Stimulated activated CD4-positive, alpha-beta T cell treated with anti-CD3 and anti-CD28 coated beads, Interleukin-15, amount 100 ng/mL, for 1 hour (primary cell): Measurements from ENCODE around the gene C20orf141.
"Not testable (repeated sequence)": the region's sequence is repeated elsewhere in the genome, so short reads cannot be mapped to it uniquely, and the experiment has no call there.

Experiments
- DNase-seq, 2 donors: peaks; one replicate each; pipeline ENCODE4 v3.0.0-alpha.2; 2020; ENCODE audit warnings: low read depth in 1 of 2, low spot score in 1 of 2

The C20orf141 gene, protein sequence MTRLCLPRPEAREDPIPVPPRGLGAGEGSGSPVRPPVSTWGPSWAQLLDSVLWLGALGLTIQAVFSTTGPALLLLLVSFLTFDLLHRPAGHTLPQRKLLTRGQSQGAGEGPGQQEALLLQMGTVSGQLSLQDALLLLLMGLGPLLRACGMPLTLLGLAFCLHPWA

DNA sequence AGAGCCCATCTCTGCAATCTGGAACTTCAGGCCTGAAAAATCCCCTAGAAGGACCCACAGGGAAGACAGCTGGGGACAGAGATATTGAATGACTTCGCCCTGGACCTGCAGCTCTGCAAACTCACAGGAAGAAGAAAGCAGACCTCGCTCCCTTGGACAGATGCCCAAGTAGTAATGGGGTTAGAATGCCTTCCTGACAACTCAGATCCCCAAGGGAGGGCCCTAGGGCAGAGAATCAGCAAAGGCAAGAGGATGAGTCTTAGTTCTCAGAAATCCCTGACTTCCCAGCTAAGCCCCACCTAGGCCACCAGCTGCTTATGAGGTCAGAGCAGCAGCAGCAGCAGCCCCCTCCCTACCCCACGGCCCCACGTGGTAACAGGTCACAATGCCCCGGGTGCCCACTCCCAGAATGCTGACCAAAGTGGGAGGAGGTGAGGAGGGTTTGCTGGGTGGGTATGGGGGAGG, at the start of gene C20orf141:
Gene C20orf141 (plus strand): TSS at position 401 of the 465 bp plus-strand sequence. CDS start 198 bp downstream, outside the sequence.
- no peak for DNase-seq

DNA sequence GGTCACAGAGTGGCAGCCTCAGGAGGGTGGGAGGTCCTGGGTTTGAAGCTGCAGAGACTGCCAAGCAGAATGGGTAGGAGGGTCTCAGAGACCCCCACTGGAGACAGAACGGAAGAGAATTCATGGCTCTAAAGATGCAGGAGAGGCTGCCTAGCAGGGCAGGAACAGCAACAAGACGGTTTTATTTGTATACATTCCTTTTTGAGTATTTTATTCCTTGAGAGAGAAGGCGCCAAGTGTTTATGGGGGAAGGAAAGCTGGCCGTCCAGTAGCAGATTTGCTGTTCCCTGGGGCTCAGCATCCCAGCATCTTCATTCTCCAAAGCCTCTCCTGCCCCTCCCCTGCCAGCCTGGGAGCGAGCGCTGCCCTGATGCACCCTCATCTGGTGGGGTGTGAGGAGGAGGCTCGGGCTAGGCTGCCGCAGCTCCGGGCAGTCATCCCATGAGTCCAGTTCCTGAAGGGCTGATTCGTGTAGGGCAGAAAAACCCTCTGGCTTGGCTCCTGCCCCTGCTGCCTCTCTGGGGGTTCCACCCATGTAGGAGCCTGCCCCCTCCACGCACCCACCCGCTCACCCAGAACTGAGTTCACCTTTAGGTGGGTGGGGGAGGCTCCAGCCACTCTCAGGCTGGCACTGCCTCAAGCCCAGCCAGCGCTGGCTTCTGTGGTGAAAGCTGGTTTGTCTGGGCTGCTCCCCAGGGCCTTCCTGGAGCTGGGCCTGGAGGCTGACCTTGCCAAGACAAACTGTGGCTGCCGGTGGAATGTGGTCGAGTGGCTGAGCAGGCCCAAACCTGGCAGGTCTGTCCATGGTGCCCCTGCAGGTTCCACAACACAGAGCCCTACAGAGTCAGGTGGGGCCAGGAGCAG, 46.8 kb upstream of the C20orf141 start:
- DNase-seq, result no peak

DNA sequence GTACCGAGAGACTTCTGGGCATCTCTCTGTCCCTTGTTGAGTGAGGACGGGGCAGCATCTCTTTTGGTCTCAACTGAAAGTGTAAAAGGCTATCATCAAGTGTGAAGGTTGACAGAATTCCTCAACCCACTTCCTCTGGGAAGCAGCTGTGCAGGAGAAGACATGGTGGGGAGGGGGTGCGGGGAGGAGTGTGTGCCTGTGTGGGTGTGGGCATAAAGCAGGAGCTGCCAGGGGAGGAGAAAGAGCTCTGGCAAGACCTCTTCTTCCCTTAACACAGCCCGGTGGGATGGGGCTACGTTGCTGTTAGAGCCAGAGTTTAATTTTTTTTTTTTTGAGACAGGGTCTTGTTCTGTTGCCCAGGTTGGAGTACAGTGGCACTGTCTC, 46.2 kb upstream of the C20orf141 start:
- no peak for DNase-seq

DNA sequence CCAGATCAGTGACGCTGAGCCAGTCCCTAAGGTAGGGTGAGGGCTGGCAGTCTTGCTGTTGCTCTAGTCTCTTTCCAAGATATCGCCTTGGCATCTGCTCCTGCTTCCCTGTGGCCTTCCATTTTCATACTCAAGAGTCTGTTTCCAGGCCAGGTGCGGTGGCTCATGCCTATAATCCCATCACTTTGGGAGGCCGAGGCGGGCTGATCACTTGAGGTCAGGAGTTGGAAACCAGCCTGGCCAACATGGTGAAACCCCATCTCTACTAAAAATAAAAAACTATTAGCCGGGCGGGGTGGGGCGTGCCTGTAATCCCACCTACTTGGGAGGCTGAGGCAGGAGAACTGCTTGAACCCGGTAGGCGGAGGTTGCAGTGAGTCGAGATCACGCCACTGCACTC, 44.7 kb upstream of the C20orf141 start:
- DNase-seq, result not testable (repeated sequence)

DNA sequence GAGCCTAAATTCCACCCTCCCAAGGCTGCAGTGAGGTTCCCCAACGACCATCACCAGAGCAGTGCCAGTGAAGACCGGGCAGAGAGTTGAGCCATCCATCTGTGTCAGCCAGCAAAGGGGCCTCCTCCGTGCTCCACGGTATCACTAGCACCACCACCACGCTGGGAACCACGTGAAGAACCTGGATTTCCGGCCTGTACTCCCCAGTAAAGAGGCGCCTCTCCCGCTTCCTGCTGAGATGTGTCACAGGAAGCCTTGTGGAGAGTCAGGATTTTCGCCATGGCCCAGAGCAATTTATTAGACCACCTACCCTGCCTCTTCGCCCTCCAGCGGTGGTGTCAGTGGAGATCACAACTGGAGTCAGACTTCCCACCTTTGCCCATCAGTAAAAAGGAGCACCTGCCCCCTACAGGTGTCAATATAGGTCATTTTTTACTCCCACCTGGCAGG, 43.1 kb upstream of the C20orf141 start:
- no peak for DNase-seq

DNA sequence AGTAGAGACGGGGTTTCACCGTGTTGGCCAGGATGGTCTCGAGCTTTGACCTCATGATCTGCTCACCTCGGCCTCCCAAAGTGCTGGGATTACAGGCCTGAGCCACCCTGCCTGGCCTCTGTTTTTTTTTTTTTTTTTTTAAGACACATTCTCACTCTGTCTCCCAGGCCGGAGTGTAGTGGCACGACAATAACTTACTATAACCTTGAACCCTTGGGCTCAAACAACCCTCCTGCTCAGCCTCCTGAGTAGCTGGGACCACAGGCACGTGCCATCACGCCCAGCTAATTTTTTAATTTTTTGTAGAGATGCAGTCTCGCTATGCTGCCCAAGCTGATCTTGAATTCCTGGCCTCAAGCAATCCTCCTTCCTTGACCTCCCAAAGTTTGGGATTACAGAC, 41.0 kb upstream of the C20orf141 start:
- DNase-seq, result no peak

DNA sequence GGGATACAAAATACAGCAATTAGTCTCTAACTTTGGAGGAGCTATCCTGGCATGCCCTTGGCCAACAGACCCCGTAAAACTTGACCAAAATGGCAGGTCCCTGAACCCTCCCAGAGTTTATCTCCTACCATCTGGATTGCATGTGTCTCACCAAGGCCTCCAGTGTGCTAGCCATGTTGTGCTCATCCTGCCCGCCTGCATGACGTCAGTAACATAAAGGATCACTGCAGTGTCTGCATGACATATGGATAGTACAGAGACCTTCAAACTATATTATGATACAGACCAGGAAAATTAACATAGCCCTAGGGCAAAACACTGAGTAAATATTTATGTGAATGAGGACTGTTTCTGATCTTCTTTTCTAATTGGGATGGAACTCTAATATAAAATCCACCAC, 39.6 kb upstream of the C20orf141 start:
- DNase-seq, result no peak

DNA sequence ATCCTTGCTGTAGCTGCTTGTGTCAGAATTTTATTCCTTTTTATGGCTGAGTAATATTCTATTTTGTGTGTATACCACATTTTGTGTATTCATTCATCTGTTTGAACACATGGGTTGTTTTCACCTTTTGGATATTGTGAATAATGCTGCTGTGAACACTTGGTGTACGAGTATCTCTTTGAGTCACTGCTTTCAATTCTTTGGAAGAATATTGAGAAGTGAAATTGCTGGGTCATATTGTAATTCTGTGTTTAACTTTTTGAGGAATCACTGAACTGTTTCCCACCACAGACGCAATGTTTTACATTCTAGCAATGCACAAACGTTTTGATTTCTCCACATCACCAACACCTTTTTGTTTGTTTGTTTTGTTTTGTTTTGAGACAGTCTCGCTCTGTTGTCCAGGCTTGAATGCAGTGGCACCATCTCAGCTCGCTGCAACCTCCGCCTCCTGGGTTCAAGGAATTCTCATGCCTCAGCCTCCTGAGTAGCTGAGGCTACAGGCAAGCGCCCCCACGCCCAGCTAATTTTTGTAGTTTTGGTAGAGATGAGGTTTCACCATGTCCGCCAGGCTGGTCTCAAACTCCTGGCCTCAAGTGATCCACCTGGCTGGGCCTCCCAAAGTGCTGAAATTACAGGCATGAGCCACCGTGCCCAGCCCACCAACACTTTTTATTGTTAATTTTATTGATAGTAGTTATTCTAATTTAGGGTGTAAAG, 36.0 kb upstream of the C20orf141 start:
- DNase-seq, result no peak

DNA sequence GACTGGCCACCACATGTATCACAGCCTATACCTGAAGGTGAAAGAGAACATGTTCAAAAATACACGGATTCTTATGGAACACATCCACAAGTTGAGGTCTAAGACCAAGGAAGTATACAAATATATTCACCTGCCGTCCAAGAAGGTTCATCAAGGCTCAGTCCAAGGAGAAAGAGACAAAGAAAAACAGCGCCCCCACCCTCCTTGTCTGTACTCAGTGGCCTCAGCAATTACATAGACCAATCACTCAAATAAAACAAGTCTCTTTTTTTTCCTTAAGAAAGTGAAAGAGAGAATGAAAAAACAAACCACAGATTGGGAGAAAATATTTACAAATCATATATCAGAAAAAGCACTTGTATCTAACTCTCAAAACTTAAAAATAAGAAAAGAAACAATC, 33.8 kb upstream of the C20orf141 start:
- DNase-seq, result no peak

DNA sequence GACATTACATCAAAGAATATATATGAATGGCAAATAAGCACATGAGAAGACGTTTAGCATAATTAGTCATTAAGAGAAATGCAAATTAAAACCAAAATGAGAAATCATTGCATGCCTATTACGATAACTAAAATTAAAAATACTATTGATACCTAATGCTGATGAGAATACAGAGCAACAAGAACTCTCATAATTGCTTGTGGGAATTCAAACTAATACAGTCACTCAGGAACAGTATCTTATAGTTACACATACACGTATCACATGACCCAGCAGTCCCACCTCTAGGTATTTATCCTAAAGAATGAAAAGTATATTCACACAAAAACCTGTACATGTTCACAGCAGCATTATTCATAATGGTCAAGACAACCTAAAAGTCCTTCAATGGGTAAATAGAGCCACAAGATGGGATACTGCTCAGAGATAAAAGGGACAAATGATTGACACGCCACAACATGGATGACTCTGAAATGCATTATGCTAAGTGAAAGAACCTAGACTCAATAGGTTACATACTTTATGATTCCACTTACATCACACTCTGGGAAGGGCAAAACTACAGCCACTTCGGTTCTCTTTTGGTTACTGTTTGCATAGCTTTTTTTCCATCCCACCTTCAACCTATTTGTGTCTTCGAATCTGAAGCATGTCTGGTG, 30.8 kb upstream of the C20orf141 start:
- DNase-seq, result no peak

DNA sequence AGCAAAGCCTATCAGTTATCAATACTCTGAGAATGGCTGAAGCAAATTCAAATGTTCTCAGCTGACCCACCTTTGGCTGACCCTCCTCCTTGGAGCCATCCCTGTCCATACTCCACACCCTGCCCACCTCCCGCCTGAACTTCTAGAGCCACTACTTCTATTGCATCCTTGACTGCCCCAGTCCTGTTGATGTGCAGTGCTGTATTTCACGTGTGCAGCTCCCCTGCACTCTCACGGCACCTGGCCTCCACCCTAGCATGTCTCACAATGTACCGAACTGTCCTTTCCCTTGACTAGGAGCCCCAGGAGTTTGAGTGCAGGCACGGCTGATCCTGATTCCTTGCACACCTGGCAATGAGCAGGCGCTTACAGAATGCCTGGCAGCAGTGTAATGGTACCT, 21.3 kb upstream of the C20orf141 start:
- DNase-seq, result no peak

DNA sequence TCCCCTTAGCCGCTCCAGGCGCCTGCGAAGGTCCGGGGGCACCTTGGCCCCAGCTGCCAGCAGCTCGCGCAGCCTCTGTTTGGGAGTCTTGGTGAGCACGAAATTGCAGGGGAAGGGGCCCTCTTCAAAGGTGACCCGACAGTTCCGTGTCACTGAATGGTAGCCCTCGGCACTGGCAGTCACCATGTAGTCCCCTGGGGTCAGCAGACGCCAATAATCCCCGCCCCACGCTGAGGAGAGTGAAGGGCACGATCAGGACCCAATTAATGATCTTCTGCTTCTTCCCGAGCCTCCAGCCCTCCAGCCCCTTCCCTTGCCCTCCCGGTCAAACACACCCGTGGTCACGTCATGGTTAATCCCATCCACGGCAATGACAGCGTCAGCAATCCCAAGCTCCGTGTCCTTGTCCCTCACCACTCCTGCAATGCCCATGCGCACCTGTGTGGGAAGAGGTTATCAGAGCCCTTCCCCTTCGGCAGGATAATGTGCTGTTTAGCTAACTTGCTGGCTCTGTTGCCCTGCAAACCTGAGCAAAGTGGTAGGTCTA, 20.5 kb upstream of the C20orf141 start:
- DNase-seq, result no peak

DNA sequence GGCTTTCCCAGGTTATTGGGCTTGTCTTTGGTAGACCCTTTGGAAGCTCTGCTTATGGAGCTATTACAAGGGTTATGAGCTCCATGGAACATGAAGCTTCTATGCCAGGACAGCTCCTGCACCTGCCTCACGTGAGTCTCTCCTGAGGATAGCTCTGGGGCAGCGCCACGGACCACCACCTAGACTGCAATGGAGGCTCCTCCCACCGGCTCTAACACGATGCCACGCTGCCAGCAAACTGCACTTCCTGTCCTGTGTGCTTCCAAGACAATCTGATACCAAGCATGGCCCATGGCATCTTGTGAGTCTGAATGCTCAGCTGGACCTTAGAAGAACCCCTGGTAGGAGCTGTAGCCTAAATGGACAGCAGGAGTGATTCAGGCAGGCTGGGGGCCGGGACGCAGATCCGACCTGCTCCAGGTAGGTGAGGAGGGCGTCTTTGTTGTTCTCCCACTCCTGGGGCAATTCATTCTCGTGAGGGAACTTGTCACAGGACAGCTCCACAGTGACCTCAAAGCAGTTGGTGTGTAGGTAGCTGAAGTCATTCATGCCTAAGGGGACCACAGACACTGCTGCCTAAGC, 19.8 kb upstream of the C20orf141 start:
- DNase-seq, result no peak

DNA sequence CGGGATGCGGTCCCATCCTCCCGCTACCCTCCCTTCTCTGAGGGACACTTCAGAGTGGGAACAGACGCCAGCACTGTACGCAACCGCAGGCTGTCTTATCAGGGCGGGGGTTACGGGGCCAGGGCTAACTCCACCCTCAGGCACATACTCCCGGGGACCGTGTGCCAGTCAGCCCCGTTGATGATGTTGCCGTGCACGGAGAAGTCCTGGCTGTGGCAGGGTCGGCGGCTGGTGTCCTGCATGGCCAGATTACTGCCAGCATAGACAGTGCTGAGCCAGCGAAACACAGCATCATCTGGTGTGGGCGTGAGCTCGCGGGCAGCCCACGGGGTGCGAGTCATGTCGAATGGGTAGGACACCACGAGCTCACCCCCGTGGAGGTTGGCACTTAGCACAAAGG, 19.3 kb upstream of the C20orf141 start:
- no peak for DNase-seq

DNA sequence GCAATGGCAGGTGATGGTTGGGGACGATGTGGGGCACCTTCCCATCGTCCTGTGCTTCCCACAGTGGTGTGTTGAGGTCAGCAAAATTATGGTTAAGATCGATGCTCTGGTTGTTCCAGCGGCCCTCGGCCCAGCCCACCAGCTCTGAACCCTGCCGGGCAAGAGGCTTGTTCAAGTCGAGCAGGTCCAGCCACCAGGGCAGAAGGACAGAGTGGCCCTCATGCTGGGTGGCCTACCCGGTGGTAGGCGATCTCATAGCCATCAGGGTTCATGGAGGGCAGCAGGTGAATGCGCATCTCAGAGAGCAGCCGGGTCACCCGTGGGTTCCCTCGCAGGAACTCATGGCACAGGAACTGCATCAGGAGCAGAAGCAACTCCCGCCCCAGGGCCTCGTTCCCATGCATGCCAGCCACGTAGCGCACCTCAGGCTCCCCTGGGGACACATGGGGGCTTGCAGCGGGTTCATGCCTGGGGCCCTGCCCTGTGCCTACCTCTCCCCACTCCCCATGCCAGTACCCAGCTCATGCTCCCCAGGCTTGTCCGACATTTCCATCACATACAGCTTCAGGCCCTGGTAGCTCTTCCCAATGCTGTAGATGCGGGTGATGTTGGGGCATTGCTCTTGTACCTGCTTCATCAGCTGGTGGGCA, 18.7 kb upstream of the C20orf141 start:
- DNase-seq, result no peak

DNA sequence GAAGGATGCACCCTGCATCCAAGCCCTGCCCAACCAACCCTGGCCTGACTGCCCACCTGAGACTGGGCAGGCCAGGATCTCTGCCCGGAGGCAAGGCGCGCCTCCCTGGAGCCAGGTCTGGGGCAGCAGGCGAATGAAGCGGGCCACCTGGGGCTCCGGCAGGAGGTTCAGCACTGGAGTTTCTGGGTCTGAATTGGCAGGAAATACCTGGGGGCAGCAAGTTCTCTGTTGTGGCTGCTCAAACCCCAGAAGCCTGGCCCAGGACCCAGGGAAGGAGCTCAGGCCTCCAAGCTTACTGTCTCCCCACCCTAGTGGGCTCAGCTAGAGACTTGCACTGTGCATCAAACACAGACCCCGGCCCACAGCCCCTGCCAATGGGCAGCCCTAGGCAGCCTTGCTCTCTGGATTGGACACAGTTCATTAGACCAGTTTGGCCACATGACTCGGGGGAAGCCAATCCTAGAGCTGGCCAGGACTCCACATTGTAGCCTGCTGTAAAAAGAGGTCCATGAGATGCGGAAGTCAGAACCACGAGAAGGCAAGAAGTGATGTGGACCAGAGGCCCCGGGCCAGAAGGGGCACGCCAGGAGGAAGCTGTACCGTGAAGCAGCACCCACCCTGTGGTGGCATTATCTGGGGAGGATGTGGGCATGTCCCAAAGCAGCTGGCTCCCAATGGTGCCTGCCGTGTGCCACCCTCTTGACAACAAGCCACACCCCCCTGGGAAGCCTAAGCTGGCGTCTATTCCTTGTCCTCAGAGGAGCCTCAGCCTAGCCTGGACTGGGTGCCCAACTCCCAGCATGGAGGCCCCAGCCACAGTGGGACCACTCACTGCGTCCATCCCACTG, 17.4 kb upstream of the C20orf141 start:
- DNase-seq, result no peak

DNA sequence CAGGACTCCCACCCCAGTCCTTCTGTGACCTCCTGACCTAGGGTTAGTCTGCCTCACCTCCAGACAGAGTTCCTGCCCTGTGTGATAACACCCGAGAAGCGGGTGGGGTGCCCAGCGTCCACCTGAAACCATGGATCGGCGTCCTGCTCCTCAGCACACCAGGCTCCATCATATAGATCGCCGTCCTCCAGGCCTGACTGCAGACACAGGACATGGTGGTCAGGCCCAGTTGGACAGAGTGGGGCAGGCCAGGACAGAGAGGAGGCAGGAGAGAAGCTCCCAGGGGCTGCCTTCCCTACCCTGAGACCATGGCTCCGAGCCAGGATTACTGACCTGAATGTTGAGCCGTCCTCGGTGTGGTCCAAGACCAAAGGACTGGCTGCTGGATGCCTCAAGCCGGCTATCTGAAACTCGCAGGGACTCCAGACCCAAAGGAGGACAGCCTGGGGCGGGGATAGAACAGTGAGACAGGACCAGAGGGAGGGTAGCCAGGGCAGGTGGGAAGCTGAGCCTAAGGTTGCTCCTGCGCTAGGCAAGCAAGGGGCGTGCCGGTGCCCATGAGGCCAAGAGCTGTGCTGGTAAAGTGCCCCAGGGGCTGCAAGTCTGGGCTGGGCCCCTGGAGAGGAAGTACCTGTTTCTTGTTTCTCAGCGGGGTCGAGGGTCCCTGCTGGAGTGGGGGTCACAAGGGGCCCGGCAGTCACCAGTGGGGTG, 16.5 kb upstream of the C20orf141 start:
- no peak for DNase-seq

DNA sequence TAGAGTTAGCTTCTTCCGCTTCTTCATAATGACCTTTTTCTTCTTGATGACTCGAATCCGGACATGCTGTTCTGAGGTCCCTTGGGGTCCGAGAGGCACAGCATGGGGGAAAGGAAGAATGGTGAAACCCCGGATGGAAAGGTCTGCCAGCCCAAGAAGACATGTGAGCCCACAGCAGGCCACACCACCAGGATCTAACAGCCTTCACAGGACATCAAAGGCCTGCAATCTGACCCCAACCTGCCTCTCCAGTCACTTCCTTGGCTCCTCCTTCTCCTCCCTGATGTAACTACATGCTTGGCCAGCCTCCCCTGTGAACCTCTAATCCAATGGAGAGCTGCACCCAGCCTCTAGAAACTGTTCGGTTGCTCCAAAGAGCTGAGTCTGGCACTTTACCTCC, 16.0 kb upstream of the C20orf141 start:
- no peak for DNase-seq

DNA sequence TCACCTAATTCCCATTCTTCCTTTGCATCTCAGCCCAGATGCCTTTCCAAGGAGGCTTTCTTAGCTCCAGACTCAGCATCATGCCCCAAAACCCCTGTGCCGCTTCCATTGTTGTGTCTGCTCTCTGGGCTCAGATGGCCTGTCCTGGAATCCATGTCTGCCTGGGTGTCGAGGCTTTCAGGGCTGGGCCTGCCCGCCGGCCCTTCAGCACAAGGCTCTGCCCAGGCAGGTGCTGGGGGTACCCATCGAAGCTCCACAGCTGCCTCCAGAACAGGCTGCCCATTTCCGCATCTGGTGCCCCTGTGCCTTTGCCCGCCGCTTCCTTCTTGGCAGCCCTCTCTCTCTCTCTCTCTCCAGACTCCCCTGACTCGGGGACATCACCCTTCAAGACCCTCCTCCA, 15.5 kb upstream of the C20orf141 start:
- no peak for DNase-seq
